ENCODE data around the gene TMEM256.

The TMEM256 gene

GRCh38 chr17:7407082-7407481, 3.2 kb upstream of the TMEM256 start:
- DNase-seq: no peak

GRCh38 chr17:7406235-7406825, 2.4 kb upstream of the TMEM256 start:
- DNase-seq: no peak

- DNase-seq: no peak
Observed at GRCh38 chr17:7405350-7406234, 1.7 kb upstream of the TMEM256 start.

GRCh38 chr17:7404737-7405349, 946 bp upstream of the TMEM256 start:
- no peak for DNase-seq

- DNase-seq: no peak
Observed at GRCh38 chr17:7403727-7403976, 245 bp downstream of the TMEM256 start.

- peak; percentile 27 for DNase-seq
Observed at GRCh38 chr17:7403043-7403726, 712 bp downstream of the TMEM256 start.

- no peak for DNase-seq
Observed at GRCh38 chr17:7398612-7399011, 5.3 kb downstream of the TMEM256 start.

- no peak for DNase-seq
Observed at GRCh38 chr17:7396147-7396546, 7.8 kb downstream of the TMEM256 start.

- peak; percentile 68 for DNase-seq
Observed at GRCh38 chr17:7394452-7395191, 9.3 kb downstream of the TMEM256 start, which contains the start of gene PLSCR3. TSS of gene PLSCR3 (minus strand) at chr17:7394525. CDS start at chr17:7394110, 415 bp downstream.

GRCh38 chr17:7393613-7394451, 10.1 kb downstream of the TMEM256 start:
- DNase-seq: peak; percentile 73

GRCh38 chr17:7392696-7393612, 10.9 kb downstream of the TMEM256 start:
- DNase-seq: no peak

GRCh38 chr17:7391307-7391706, 12.6 kb downstream of the TMEM256 start:
- DNase-seq: no peak

GRCh38 chr17:7389924-7390910, 13.7 kb downstream of the TMEM256 start:
- DNase-seq: no peak

- DNase-seq: no peak
Observed at GRCh38 chr17:7388856-7389255, 15.0 kb downstream of the TMEM256 start.

- DNase-seq: no peak
Observed at GRCh38 chr17:7384489-7385081, 19.3 kb downstream of the TMEM256 start.

GRCh38 chr17:7383742-7384488, 20.0 kb downstream of the TMEM256 start:
- DNase-seq: no peak

GRCh38 chr17:7383371-7383741, 20.5 kb downstream of the TMEM256 start:
- DNase-seq: no peak

- DNase-seq: no peak
Observed at GRCh38 chr17:7382901-7383300, 21.0 kb downstream of the TMEM256 start.
